Caco-2 (cell line): ENCODE data around the gene SDE2. TPM values are rescaled to one million over a fixed set of nuclear protein-coding genes. Genes with fewer than 3 reads are reported as not detected.
"Not testable (repeated sequence)": the region's sequence is repeated elsewhere in the genome, so short reads cannot be mapped to it uniquely, and the experiment has no call there.

ENCODE experiments used
- BruUV-seq: library from RNA; stranded (reverse); fragments of 400-500 nt; replicated peaks from 2 replicates; lab custom pipeline; 2021; lab: Mats Ljungman, UMichigan
- CTCF ChIA-PET: fragments of 300-600 bp; sonication (Branson Sonifier 250); formaldehyde crosslinking; loops from one replicate; lab custom pipeline; 2022; ENCODE audit warnings: antibody characterized with exemption; lab: Charles Lee
- POLR2A ChIA-PET: fragments of 300-600 bp; sonication (Branson Sonifier 250); formaldehyde crosslinking; loops from one replicate; lab custom pipeline; 2022; ENCODE audit warnings: antibody characterized with exemption; lab: Charles Lee
- DNase-seq, 2 experiments: peaks; one replicate each; pipeline versions ENCODE4 v3.0.0 to v3.0.0-alpha.2; 2020 to 2022
- H3K27me3 ChIP-seq: replicated peaks from 2 replicates; pipeline ENCODE4 v1.6.0; 2011; ENCODE audit warnings: low read length; ENCODE audit not compliant: control insufficient read depth, insufficient read depth
- H3K36me3 ChIP-seq: 2 replicates; pipeline ENCODE4 v1.5.1; 2011; ENCODE audit warnings: low read length; ENCODE audit not compliant: control insufficient read depth, insufficient read depth
- H3K4me1 ChIP-seq: fragments of 250-450 bp; sonication (Bioruptor Pico); 2 replicates; pipeline ENCODE4 v1.5.1; 2020; ENCODE audit warnings: mild to moderate bottlenecking
- H3K4me3 ChIP-seq: 2 replicates; pipeline ENCODE4 v1.5.1; 2011; ENCODE audit warnings: low read depth, mild to moderate bottlenecking, control low read depth, low read length
- H3K9me3 ChIP-seq: fragments of 250-450 bp; sonication (Bioruptor Pico); 2 replicates; pipeline ENCODE4 v1.5.1; 2020; ENCODE audit warnings: mild to moderate bottlenecking, moderate library complexity
- H3K27ac Mint-ChIP-seq: one replicate; pipeline ENCODE4 v1.8.0; 2022; ENCODE audit warnings: mixed read lengths; ENCODE audit not compliant: unreplicated experiment
- H3K27me3 Mint-ChIP-seq: one replicate; pipeline ENCODE4 v1.8.0; 2022; ENCODE audit warnings: mixed read lengths; ENCODE audit not compliant: insufficient read depth, unreplicated experiment
- H3K36me3 Mint-ChIP-seq: one replicate; pipeline ENCODE4 v1.8.0; 2022; ENCODE audit warnings: mild to moderate bottlenecking, mixed read lengths; ENCODE audit not compliant: insufficient read depth, unreplicated experiment
- H3K4me1 Mint-ChIP-seq: one replicate; pipeline ENCODE4 v1.8.0; 2022; ENCODE audit warnings: low read depth, mixed read lengths; ENCODE audit not compliant: unreplicated experiment
- H3K4me3 Mint-ChIP-seq: one replicate; pipeline ENCODE4 v1.8.0; 2022; ENCODE audit warnings: mild to moderate bottlenecking, moderate library complexity, mixed read lengths; ENCODE audit not compliant: unreplicated experiment
- H3K9me3 Mint-ChIP-seq: one replicate; pipeline ENCODE4 v1.8.0; 2022; ENCODE audit warnings: mixed read lengths; ENCODE audit not compliant: unreplicated experiment
- CTCF ChIP-seq, 2 experiments: fragments of 200-600 bp in 1 of 2; IDR thresholded peaks; 1 replicate in 1 of 2; 2 replicates in 1 of 2; pipeline versions ENCODE4 v1.5.1 to v1.8.0; 2011 to 2022; ENCODE audit warnings: antibody characterized with exemption in 1 of 2, control low read depth in 1 of 2, inconsistent platforms in 1 of 2, low read depth in 1 of 2, low read length in 1 of 2, mild to moderate bottlenecking in 1 of 2, moderate library complexity in 1 of 2; ENCODE audit not compliant: insufficient read depth in 1 of 2, severe bottlenecking in 1 of 2, unreplicated experiment in 1 of 2
- intact Hi-C: fragments of 100-400 bp; cut with micrococcal nuclease; formaldehyde crosslinking; loops from one replicate; pipeline ENCODE4 v1.10.0; 2022; ENCODE audit not compliant: unreplicated experiment
- total RNA-seq: library from RNA; stranded (reverse); gene quantifications from 2 replicates; pipeline ENCODE4 v1.2.3, GENCODE V29; 2022

The SDE2 gene
- total RNA-seq, 1 experiment from 2014 or later, result 18.6 TPM

GRCh38 chr1:226001088-226001487, 1.9 kb upstream of the SDE2 start:
- H3K4me1 ChIP-seq, result peaks cover 17% of the 10 kb centered on the region
- BruUV-seq, result no TSS peak
- H3K36me3 ChIP-seq, result no peaks in the 10 kb centered on the region
- Mint-ChIP-seq H3K27ac (no peak overlapping the region), H3K36me3 (peaks cover 20% of the 10 kb centered on the region), H3K9me3 (no peaks in the 10 kb centered on the region), H3K4me3 (no peak overlapping the region), H3K4me1 (peaks cover 7% of the 10 kb centered on the region), H3K27me3 (no peaks in the 10 kb centered on the region)
- no peak for TF ChIP-seq CTCF (IDR thresholded peaks at IDR 0.05; ENCODE audit: insufficient read depth in 1 of 2, low read depth in 1 of 2, low read length in 1 of 2, severe bottlenecking in 1 of 2, unreplicated experiment in 1 of 2)
- H3K4me3 ChIP-seq, result no peak overlapping the region
- no peaks in the 10 kb centered on the region for H3K9me3 ChIP-seq
- H3K27me3 ChIP-seq, result no peaks in the 10 kb centered on the region
- intact Hi-C loops, result no loop called here
- DNase-seq, result no peak
- ChIA-PET CTCF (no interaction called here), POLR2A (no interaction called here)

- H3K27me3 ChIP-seq, DNase-seq, intact Hi-C loops, H3K36me3 ChIP-seq, H3K9me3 Mint-ChIP-seq, H3K27me3 Mint-ChIP-seq, CTCF ChIA-PET, BruUV-seq, H3K9me3 ChIP-seq, H3K4me3 ChIP-seq: not testable (repeated sequence)
- Mint-ChIP-seq H3K4me1 (peaks cover 12% of the 10 kb centered on the region), H3K27ac (peak overlapping the region; percentile 99), H3K4me3 (peak overlapping the region; percentile 96), H3K36me3 (peaks cover 25% of the 10 kb centered on the region)
- peaks cover 17% of the 10 kb centered on the region for H3K4me1 ChIP-seq
- POLR2A ChIA-PET, result interaction anchor here (1.4 kb wide), 2 partner anchors 62 to 77 kb away, joined by 5 to 34 read pairs; partner anchors contain the start of genes H3-3A and PYCR2
These were observed 1.4 kb upstream of the SDE2 start for GRCh38 chr1:226000493-226001081.

- BruUV-seq, result TSS peak; percentile 99
- TF ChIP-seq CTCF (IDR thresholded peaks at IDR 0.05; ENCODE audit: insufficient read depth in 1 of 2, low read depth in 1 of 2, low read length in 1 of 2, severe bottlenecking in 1 of 2, unreplicated experiment in 1 of 2), result no peak
These were observed 782 bp upstream of the SDE2 start for GRCh38 chr1:225999912-226000337.

More at GRCh38 chr1:225999912-226000337, 782 bp upstream of the SDE2 start:
- H3K4me3 ChIP-seq, result peak overlapping the region; percentile 39
- Mint-ChIP-seq H3K36me3 (peaks cover 27% of the 10 kb centered on the region), H3K9me3 (no peaks in the 10 kb centered on the region), H3K27me3 (no peaks in the 10 kb centered on the region), H3K4me1 (peaks cover 13% of the 10 kb centered on the region), H3K4me3 (peak overlapping the region; percentile 96), H3K27ac (peak overlapping the region; percentile 99)
- no peak for DNase-seq
- peaks cover 17% of the 10 kb centered on the region for H3K4me1 ChIP-seq
- ChIA-PET POLR2A (interaction anchor here (0.5 to 1.4 kb wide), 8 partner anchors 11 to 222 kb away, joined by 4 to 34 read pairs (median 7); partner anchors contain the start of genes H3-3A, PYCR2 and SRP9), CTCF (interaction anchor here (1.1 to 1.3 kb wide), 2 partner anchors 13 to 63 kb away, joined by 3 to 5 read pairs; no protein-coding TSS in a partner anchor)
- no peaks in the 10 kb centered on the region for H3K27me3 ChIP-seq
- no peaks in the 10 kb centered on the region for H3K9me3 ChIP-seq
- intact Hi-C loops, result loop anchor here (1.0 to 5.0 kb wide), 2 partner anchors 62 to 122 kb away; partner anchors contain the start of gene H3-3A
- H3K36me3 ChIP-seq, result no peaks in the 10 kb centered on the region
